ENCODE data around the gene RARB.

The RARB gene

GRCh38 chr3:25592510-25592968 is 164.5 kb downstream of the RARB start:
- DNase-seq (ENCODE audit: low read depth in 2 of 3, low spot score in 2 of 3), result no peak

GRCh38 chr3:25593001-25593400 is 164.9 kb downstream of the RARB start:
- DNase-seq (ENCODE audit: low read depth in 2 of 3, low spot score in 2 of 3), result no peak

- no peak for DNase-seq (ENCODE audit: low read depth in 2 of 3, low spot score in 2 of 3)
Measured at GRCh38 chr3:25594007-25594502, 166.0 kb downstream of the RARB start.

GRCh38 chr3:25597535-25598101 is 169.6 kb downstream of the RARB start:
- DNase-seq (ENCODE audit: low read depth in 2 of 3, low spot score in 2 of 3), result no peak

GRCh38 chr3:25603703-25604102 is 175.6 kb downstream of the RARB start:
- no peak for DNase-seq (ENCODE audit: low read depth in 2 of 3, low spot score in 2 of 3)

- no peak for DNase-seq (ENCODE audit: low read depth in 2 of 3, low spot score in 2 of 3)
Measured at GRCh38 chr3:25604107-25604805, 176.2 kb downstream of the RARB start.

GRCh38 chr3:25610167-25610566 is 182.1 kb downstream of the RARB start:
- no peak for DNase-seq (ENCODE audit: low read depth in 2 of 3, low spot score in 2 of 3)

- DNase-seq (ENCODE audit: low read depth in 2 of 3, low spot score in 2 of 3), result no peak
Measured at GRCh38 chr3:25610779-25611178, 182.7 kb downstream of the RARB start.

- DNase-seq (ENCODE audit: low read depth in 2 of 3, low spot score in 2 of 3), result no peak
Measured at GRCh38 chr3:25611193-25611592, 183.1 kb downstream of the RARB start.

GRCh38 chr3:25618028-25618427 is 190.0 kb downstream of the RARB start:
- no peak for DNase-seq (ENCODE audit: low read depth in 2 of 3, low spot score in 2 of 3)

- DNase-seq (ENCODE audit: low read depth in 2 of 3, low spot score in 2 of 3), result no peak
Measured at GRCh38 chr3:25619382-25619781, 191.3 kb downstream of the RARB start.

GRCh38 chr3:25620493-25620892 is 192.4 kb downstream of the RARB start:
- no peak for DNase-seq (ENCODE audit: low read depth in 2 of 3, low spot score in 2 of 3)

- DNase-seq (ENCODE audit: low read depth in 2 of 3, low spot score in 2 of 3), result no peak
Measured at GRCh38 chr3:25621087-25621486, 193.0 kb downstream of the RARB start.

GRCh38 chr3:25631989-25632388 is 203.9 kb downstream of the RARB start:
- DNase-seq (ENCODE audit: low read depth in 2 of 3, low spot score in 2 of 3), result no peak

GRCh38 chr3:25633919-25634318 is 205.9 kb downstream of the RARB start:
- no peak for DNase-seq (ENCODE audit: low read depth in 2 of 3, low spot score in 2 of 3)

GRCh38 chr3:25635038-25635437 is 207.0 kb downstream of the RARB start:
- no peak for DNase-seq (ENCODE audit: low read depth in 2 of 3, low spot score in 2 of 3)
